GM12801 (cell line): ENCODE data around the gene MEF2A.

ENCODE experiments used
- TF ChIP-seq, protein P1 (sequence below): IDR thresholded peaks from one replicate; pipeline ENCODE4 v1.5.1; 2011; ENCODE audit warnings: control low read depth; ENCODE audit not compliant: insufficient read length; ENCODE audit errors: extremely low read depth

Gene MEF2A

DNA sequence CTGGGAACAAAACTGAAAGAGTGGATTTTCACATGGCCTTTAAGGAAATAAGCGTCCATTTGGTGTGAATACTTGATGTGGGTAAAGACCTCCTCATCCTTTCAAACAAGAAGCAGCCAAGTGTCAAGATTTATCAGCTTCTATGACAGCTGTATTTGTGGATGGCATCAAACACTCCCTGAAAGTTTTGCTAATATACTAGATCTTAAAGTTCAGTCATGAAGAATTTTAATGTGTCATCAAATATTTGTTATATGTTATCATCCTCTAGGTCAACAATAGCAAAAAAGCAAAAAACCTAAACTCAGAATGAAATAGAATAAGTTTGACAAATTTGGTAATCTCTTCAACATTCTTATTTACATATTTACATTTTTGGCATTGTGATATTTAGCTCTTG is 196.5 kb downstream of the MEF2A start:
- TF ChIP-seq, protein P1, sequence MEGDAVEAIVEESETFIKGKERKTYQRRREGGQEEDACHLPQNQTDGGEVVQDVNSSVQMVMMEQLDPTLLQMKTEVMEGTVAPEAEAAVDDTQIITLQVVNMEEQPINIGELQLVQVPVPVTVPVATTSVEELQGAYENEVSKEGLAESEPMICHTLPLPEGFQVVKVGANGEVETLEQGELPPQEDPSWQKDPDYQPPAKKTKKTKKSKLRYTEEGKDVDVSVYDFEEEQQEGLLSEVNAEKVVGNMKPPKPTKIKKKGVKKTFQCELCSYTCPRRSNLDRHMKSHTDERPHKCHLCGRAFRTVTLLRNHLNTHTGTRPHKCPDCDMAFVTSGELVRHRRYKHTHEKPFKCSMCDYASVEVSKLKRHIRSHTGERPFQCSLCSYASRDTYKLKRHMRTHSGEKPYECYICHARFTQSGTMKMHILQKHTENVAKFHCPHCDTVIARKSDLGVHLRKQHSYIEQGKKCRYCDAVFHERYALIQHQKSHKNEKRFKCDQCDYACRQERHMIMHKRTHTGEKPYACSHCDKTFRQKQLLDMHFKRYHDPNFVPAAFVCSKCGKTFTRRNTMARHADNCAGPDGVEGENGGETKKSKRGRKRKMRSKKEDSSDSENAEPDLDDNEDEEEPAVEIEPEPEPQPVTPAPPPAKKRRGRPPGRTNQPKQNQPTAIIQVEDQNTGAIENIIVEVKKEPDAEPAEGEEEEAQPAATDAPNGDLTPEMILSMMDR: no peak

GRCh38 chr15:99763827-99764226 is 198.0 kb downstream of the MEF2A start:
- TF ChIP-seq, protein P1: no peak

- TF ChIP-seq, protein P1: no peak
These were observed 198.7 kb downstream of the MEF2A start for GRCh38 chr15:99764522-99764921.
